ENCODE data around the gene ZNF532. TPM values are rescaled to one million over a fixed set of nuclear protein-coding genes. Genes with fewer than 3 reads are reported as not detected.

Gene ZNF532
- total RNA-seq, 4 donors from 2014 or later: 98.7 to 125 (median 113) TPM

DNA sequence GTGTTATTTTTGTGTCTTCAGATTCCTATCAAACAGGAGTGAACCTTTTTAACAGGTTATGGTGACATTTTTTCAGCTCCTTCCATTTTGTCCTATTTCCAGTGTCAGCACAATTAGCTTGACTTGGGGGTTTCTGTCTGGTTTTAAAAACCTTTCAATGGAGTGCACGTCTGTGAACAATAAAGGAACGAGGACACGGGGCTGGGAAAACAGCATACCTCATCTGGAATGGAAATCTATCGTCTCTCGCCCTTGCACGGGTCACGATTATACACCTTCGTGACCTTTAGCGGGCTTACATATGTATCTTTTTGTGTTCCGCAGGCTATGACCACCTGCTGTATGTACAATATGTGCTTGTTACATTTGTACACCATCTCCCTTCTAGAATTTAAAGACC is 2.3 kb upstream of the ZNF532 start:
- Histone ChIP-seq H3K36me3 (no peaks in the 10 kb centered on the region), H3K27ac (peak overlapping the region; percentile 93 to 98 (median 96)), H3K27me3 (no peaks in the 10 kb centered on the region), H3K4me3 (peak overlapping the region; percentile 29 to 61 (median 50)), H3K4me1 (peaks cover 4 to 85% (median 47%) of the 10 kb centered on the region in 4 donors), H3K9me3 (no peaks in the 10 kb centered on the region)
- WGBS, 2 donors: 59 to 60% methylated on average over 10 of the region's 10 CpGs
- DNase-seq (ENCODE audit: low spot score in 2 of 2): no peak
- TF ChIP-seq EP300 (IDR thresholded peaks at IDR 0.05) (no peak), POLR2A (IDR thresholded peaks at IDR 0.05) (no peak)
- TF ChIP-seq, protein P1, sequence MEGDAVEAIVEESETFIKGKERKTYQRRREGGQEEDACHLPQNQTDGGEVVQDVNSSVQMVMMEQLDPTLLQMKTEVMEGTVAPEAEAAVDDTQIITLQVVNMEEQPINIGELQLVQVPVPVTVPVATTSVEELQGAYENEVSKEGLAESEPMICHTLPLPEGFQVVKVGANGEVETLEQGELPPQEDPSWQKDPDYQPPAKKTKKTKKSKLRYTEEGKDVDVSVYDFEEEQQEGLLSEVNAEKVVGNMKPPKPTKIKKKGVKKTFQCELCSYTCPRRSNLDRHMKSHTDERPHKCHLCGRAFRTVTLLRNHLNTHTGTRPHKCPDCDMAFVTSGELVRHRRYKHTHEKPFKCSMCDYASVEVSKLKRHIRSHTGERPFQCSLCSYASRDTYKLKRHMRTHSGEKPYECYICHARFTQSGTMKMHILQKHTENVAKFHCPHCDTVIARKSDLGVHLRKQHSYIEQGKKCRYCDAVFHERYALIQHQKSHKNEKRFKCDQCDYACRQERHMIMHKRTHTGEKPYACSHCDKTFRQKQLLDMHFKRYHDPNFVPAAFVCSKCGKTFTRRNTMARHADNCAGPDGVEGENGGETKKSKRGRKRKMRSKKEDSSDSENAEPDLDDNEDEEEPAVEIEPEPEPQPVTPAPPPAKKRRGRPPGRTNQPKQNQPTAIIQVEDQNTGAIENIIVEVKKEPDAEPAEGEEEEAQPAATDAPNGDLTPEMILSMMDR (IDR thresholded peaks at IDR 0.05): no peak

DNA sequence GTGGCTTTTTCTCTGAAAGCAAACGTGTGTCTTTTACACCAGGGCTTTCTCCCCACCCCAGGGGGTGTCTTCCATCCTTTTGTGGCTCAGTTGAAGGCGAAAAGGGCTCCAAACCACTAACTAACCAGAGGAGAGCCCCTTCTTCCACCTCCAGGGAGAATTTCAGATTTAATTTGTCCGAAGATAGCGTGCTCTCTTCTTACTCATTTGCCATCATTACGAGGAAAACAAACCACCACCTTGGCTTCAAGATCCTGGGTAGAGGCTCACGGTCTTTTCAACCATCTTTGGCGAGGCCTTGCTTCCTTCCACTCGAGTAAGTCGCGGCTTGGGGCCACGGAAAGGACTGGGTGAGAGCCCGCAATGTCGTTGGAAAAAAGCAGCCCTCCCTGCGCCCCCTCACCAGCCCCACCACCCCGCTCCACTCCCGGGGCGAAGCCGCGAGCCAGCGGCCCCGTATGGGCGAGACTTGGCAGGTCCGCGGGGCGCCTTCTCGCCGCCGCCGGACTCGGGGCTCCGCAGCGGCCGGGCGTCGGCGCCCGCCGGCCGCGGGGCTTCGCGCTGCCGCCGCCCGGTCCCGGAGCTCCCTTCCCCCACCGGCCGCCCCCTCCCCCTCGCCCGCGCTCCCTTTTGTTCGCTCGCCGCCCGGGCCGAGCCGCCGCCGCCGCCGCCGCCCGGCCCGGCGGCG is 1.7 kb upstream of the ZNF532 start:
- Histone ChIP-seq H3K36me3 (peaks cover 0 to 5% (median 0%) of the 10 kb centered on the region in 3 donors), H3K27me3 (no peaks in the 10 kb centered on the region), H3K4me1 (peaks cover 4 to 91% (median 52%) of the 10 kb centered on the region in 4 donors), H3K9me3 (no peaks in the 10 kb centered on the region), H3K27ac (peak overlapping the region; percentile 94 to 99 (median 98)), H3K4me3 (peak overlapping the region; percentile 29 to 61 (median 50))
- 7 to 10% methylated on average over 14 to 16 of the region's 66 CpGs for WGBS, 2 donors
- no peak for DNase-seq (ENCODE audit: low spot score in 2 of 2)
- TF ChIP-seq, protein P1 (IDR thresholded peaks at IDR 0.05): peak in 1 of 5 experiments; percentile 8
- TF ChIP-seq EP300 (IDR thresholded peaks at IDR 0.05) (peak in 1 of 2 donors; percentile 22), POLR2A (IDR thresholded peaks at IDR 0.05) (no peak)

DNA sequence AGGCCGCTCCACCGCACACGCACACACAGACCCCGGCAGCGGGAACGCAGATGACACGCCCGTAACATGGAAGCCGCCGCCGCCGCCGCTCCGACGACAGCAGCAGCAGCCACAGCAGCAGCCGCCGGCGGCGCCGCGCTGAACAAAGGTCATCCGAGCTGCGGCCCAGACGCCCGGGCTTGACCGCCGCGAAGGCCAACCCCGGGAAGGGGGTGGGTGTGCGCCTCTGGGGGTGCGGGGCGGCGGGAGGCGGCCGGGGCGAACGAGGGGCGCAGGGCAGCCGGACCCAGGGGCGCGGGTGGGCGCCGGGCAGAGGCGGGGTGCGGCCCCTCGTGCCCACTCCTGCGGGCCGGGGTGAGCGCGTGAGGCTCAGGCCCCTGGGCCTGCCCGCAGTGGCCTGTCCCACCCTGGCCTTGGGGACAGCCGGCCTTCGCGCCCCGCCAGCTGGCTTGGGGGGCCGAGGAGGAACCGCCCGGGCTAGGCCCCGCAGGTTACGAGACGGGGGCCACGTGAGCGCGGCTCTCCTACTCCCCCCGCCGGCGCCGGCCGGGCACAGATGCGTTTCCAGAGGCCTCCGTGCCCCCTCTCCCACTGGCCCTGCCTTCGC is 1.0 kb upstream of the ZNF532 start:
- H3K27me3 ChIP-seq: no peaks in the 10 kb centered on the region
- no peaks in the 10 kb centered on the region for H3K9me3 ChIP-seq
- H3K4me1 ChIP-seq: peaks cover 4 to 92% (median 54%) of the 10 kb centered on the region in 4 donors
- H3K4me3 ChIP-seq: peak overlapping the region; percentile 45 to 61 (median 50)
- peak overlapping the region; percentile 94 to 99 (median 98) for H3K27ac ChIP-seq
- TF ChIP-seq EP300 (IDR thresholded peaks at IDR 0.05) (peak in 1 of 2 donors; percentile 37), POLR2A (IDR thresholded peaks at IDR 0.05) (peak in 1 of 2 donors; percentile 29)
- TF ChIP-seq, protein P1 (IDR thresholded peaks at IDR 0.05): no peak
- WGBS, 2 donors: 4 to 5% methylated on average over 7 to 9 of the region's 72 CpGs
- H3K36me3 ChIP-seq: peaks cover 0 to 12% (median 0%) of the 10 kb centered on the region in 3 donors
- DNase-seq (ENCODE audit: low spot score in 2 of 2): no peak

DNA sequence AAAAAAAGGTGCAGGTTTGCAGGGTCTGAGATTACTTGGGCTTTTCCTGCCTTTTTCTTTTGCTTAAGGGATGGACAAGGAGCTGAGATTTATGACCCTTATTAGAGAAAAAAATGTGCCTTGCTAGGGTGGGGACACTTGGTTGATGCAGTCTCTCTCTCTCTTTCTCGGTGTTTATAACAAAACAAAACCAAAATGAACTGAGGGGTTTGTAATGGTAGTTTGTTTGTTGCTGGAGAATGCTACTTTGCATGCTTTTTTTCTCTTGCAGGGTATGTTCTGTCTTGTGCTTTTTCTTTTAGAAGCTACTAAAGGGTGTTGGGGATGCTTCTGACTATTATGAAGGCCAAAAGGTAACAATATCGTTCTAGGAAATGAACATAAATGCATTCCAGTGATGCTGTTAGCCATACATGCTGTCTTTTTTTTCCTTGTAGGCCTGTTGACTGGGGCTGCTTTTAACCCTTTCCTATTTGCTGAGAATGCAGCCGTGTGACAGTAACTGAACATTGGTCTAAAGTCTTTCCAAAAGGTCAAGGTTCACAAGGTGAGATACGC is 435 bp downstream of the ZNF532 start:
- WGBS, 2 donors: 20 to 28% methylated on average over 4 of the region's 4 CpGs
- peaks cover 0 to 87% (median 43%) of the 10 kb centered on the region in 4 donors for H3K4me1 ChIP-seq
- H3K27me3 ChIP-seq: no peaks in the 10 kb centered on the region
- no peaks in the 10 kb centered on the region for H3K9me3 ChIP-seq
- H3K36me3 ChIP-seq: peaks cover 0 to 18% (median 0%) of the 10 kb centered on the region in 3 donors
- H3K4me3 ChIP-seq: peak overlapping the region in 3 of 4 donors; percentile 2 to 61 (median 54)
- TF ChIP-seq EP300 (IDR thresholded peaks at IDR 0.05) (peak in 1 of 2 donors; percentile 5), POLR2A (IDR thresholded peaks at IDR 0.05) (no peak)
- peak overlapping the region; percentile 94 to 99 (median 98) for H3K27ac ChIP-seq
- DNase-seq (ENCODE audit: low spot score in 2 of 2): no peak

DNA sequence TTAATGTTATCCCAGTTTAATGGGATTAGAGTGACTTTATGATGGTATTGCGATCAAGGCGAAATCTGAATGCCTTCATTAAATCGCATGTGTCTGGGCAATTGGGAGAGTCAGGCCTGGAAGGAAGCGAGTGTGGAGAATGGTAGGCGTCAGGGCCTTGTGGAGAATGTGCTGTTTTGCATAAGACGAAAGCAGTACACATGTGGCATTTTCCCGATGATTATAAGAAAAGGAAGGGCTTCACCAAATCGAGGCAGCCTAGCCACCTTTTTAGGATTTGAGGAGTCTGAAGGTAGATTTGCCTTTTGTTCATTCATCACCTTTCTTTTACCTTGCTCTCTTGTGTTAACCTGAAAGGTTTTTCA is 1.0 kb downstream of the ZNF532 start:
- Histone ChIP-seq H3K36me3 (peaks cover 0 to 18% (median 0%) of the 10 kb centered on the region in 3 donors), H3K9me3 (no peaks in the 10 kb centered on the region), H3K4me3 (peak overlapping the region in 2 of 4 donors; percentile 2 to 61), H3K4me1 (peaks cover 0 to 87% (median 43%) of the 10 kb centered on the region in 4 donors), H3K27me3 (no peaks in the 10 kb centered on the region), H3K27ac (peak overlapping the region; percentile 94 to 99 (median 98))
- no peak for DNase-seq (ENCODE audit: low spot score in 2 of 2)
- WGBS, 2 donors: 46 to 49% methylated on average over 8 of the region's 8 CpGs
- peak in 1 of 2 donors; percentile 29 for TF ChIP-seq EP300 (IDR thresholded peaks at IDR 0.05)
- no peak for TF ChIP-seq POLR2A (IDR thresholded peaks at IDR 0.05)

Measured in tibial nerve (tissue), 4 donors.